ENCODE results near the gene VWA8.
"Not testable (repeated sequence)": the region's sequence is repeated elsewhere in the genome, so short reads cannot be mapped to it uniquely, and the experiment has no call there.

Gene VWA8

GRCh38 chr13:41675306-41675705 lies 285.6 kb downstream of the VWA8 start:
- no peak for DNase-seq

DNA sequence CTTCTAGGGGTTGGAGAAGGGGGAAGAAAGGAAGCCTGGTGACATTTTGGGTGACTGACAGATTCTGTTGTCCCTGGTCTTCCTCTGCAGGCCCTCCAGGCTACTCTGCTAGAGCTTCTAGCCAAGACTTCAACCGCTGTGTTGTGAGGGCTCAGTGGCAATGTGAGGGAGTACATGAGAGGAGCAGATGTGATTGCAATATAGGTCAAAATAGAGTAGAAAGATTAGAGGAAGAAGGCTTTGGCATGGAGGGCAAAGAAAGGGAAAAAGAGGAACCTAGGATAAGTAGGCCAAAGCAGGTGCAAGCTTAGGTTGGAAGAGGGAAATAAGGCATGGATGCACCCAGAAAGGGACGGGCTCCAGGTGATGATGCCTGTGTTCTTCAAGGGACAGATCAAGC lies 286.7 kb downstream of the VWA8 start:
- DNase-seq: no peak

- peak; percentile 50 for DNase-seq
Observed at GRCh38 chr13:41673640-41674039, 287.3 kb downstream of the VWA8 start.

GRCh38 chr13:41670873-41671443 lies 290.0 kb downstream of the VWA8 start:
- no peak for DNase-seq

GRCh38 chr13:41668130-41668757 lies 292.7 kb downstream of the VWA8 start:
- peak; percentile 65 for DNase-seq

- DNase-seq: no peak
Observed at GRCh38 chr13:41666644-41667043, 294.3 kb downstream of the VWA8 start.

DNA sequence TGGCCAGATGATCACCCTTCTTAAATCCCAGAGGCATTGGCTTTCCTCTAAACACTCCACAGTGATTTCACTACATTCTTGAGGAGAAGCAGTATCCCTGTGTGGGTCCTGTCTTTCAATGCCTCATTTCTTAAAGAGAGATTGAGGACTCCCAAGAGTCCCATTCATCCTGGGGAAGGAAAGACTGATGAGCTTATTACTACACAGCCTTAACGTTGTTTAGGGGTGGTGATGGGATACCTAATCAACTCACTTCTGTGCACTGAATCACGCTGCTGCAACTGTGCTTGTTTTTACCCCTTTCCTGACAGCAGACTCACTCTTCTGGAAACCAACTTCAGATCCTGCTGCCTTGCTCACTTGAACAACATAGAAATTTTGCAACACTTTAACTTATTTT lies 300.5 kb downstream of the VWA8 start:
- no peak for DNase-seq

DNA sequence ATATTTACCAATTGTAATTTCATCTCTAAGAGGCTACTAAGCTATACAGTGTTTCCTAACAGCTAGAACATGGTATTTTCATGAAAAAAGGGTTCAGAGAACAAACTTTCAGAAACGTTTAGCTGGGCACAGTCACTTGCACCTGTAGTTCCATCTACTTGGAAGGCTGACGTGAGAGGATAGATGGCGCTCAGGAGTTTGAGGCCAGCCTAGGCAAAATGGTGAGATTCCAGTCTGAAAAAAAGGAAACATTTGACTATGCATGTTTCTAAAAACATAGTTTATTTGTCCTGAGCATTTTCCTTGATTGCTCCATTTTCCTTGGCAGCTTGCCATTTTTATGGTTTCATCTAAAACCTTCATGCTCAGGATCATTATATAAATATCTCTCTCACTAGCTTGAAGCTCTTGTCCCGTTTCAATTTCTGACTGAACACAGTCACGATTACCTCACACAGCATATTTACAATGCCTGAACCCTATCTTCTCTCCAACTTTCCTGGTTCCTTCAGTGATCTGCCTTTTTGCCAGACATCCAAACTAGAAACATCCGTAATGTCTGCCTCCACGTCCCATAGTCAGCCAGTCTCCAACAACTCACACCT lies 302.8 kb downstream of the VWA8 start:
- DNase-seq: no peak

DNA sequence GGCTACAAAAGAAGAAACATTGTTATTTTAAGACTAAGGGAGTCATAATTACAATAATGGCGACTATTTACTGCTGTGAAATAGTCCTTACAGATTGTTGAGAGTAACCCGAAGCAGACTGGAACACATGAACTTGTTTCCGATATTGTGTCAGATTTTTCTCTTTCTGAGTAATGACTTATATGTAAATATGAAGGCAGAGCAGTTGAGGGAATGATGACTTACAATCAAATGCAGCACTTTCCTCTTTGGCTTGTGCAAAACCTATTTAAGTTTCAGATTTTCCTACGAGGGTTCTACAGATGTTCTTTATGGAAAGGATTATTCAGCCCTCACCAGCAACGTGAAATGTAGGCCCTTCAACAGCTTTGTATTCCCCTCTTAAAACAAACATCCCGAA lies 304.9 kb downstream of the VWA8 start:
- DNase-seq: no peak

DNA sequence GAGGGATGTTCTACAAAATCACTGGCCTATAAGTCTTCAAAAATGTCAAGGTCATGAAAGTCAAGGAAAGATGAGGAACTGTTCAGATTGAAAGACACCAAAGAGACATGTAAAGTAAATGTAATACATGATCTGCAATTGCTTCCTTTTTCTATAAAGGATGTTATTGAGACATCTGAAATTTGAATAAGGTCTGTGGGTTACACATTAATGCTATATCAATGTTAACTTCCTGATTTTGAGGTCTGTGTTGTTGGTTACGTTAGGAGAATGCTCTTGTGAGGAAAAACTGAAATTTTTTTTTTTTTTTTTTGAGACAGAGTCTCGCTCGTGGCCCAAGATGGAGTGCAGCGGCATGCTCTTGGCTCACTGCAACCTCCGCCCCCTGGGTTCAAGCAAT lies 306.1 kb downstream of the VWA8 start:
- DNase-seq: no peak

DNA sequence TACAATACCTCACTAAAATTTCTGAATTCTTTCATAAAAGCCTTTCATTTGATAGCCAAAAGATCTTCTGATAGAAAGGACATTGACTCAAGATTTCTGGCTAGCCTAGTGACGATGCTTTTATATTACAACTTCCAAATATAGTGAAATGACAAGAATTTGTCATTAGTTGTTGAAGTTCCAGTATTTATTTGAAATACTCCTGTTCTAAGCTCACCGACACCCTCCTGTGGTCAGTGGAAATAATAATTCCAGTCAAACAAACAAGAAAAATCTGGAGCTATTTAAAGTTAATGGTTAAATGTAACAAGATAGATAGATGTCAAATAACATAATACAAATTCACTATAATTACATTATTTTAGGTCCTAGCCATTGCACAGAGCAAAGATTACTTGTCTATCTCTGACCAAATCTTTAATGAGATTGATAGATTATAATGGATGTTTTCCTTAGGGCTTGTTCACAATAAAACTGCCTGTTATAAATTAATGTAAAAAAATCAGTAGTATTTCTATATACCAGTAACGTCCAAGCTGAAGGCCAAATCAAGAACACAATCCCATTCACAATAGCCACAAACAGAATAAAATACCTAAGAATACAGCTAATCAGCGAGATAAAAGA lies 308.1 kb downstream of the VWA8 start:
- peak; percentile 49 for DNase-seq

DNA sequence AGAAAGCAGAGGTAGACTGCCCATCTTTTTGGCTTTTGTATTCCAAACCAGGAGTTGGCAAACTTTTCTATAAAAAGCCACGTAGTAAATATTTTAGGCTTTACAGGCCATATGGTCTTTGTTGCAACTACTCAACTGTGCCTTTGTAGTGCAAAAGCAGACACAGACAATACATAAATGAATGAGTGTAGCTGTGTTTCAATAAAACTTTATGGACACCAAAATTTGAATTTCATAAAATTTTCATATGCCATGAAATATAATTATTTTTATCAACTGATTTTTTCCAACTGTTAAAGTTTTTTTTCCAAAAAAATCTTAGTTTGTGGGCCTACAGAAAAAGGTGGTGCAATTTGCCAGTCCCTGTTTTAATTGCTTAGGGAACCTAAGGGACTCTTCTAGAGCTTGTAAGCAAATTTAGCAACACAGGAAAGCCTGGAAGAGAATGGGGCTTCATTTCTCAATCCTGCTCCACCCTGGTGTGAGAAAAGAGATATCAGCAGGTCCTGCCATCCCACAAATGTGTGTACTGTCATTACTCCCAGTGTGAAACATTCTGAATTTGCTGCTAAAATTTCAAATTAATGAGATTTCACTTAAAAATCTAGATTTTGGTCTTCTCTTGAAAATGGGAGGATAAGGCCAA lies 309.4 kb downstream of the VWA8 start:
- no peak for DNase-seq

DNA sequence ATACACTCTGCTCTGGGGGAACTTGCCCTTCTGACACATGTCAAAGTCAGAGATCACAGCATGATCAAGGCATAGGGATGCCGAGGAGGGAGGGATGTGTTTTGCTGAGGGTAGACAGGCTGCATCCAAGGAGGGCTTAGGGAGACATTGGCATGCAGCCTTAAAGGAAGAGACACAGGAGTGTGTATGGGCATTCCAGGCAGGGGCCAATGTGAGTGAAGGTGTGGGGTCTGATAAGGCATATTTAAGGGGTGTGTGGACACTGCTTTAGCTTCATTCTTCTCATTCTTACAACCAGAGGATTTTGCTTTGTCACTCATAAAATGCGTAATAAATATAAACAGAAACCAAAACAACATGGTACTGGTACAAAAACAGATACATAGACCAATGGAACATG lies 310.2 kb downstream of the VWA8 start:
- DNase-seq: no peak

DNA sequence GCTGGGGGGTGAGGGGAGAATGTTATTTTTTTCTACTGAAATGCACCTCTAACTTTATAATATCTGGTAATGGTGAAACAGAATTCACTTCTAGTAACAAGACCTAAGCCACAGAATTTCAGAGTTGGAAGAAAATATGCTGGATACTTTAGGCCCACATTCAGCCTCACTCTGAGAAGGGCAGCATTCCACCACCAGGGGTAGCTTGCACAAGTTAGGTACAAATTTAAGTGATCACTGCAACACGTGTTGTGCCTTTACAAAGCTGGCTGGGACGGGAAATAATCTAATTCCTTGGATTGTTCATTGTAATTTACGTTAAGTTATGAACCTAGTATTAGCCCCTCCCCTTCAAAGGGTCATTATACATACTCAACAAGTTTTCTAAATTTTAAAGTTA lies 311.2 kb downstream of the VWA8 start:
- DNase-seq: no peak

GRCh38 chr13:41648314-41648935 lies 312.5 kb downstream of the VWA8 start:
- DNase-seq: no peak

GRCh38 chr13:41647699-41648313 lies 313.1 kb downstream of the VWA8 start:
- not testable (repeated sequence) for DNase-seq

- peak; percentile 58 for DNase-seq
Observed at GRCh38 chr13:41645331-41645730, 315.6 kb downstream of the VWA8 start.

GRCh38 chr13:41644742-41645141 lies 316.2 kb downstream of the VWA8 start:
- DNase-seq: no peak

DNA sequence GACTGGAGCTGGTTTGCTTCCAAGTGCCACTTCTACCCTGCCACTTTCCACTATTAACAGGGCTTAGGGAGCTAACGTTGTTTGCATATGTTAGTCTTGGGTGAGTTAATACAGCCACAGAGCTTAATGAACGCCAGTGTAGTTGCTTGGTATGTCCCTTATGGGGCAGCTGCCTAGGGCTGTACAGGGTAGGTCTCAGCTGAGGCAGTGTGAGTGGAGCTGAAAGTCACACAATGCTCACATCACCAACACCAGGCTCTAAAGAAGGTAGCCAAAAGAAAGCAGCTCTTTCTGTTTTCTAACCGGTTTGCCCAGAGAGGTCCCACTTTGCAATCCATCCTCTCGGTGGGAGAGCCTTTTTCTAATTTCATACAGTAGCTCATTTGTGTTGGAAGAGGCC lies 317.4 kb downstream of the VWA8 start:
- no peak for DNase-seq

- DNase-seq: no peak
Observed at GRCh38 chr13:41641961-41642360, 318.9 kb downstream of the VWA8 start.

DNA sequence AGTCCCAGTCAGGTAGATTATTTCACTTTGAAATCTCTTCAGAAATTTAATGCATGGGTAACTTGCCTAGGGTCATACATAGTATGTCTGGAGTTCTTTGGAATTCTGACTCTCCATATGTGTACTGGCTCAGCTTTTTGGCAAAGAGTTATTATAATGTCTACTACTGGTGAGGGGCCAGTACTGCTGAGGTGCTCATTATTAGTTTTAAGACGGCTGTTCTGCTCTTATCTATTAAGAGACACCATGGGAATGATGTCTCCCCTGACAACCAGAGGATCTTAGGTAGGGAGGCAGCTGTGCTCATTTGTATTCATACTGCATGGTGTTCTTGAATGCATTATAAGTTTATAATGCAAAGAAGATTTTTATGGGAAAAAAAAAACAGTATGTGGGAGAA lies 319.5 kb downstream of the VWA8 start:
- DNase-seq: no peak

- DNase-seq: peak; percentile 46
Observed at GRCh38 chr13:41639955-41640780, 320.7 kb downstream of the VWA8 start.
